ENCODE data around the gene LAPTM4A. TPM values are rescaled to one million over a fixed set of nuclear protein-coding genes. Genes with fewer than 3 reads are reported as not detected.
A peak's percentile ranks its signal among the peaks of the same experiment; 100 is the strongest.

LAPTM4A gene
- total and polyA plus RNA-seq, 9 donors = 171 to 427 (median 341) TPM

- peaks cover 32% of the 10 kb centered on the region for H3K36me3 ChIP-seq (ENCODE audit: control insufficient read depth, insufficient read depth, low read length)
- DNase-seq = no peak
- H3K4me3 ChIP-seq (ENCODE audit: low read length) = no peak overlapping the region
- 55% methylated on average over 2 of the region's 4 CpGs for WGBS (ENCODE audit: insufficient coverage)
- H3K4me1 ChIP-seq (ENCODE audit: control insufficient read depth, insufficient read depth, low read length) = no peaks in the 10 kb centered on the region
- peaks cover 6% of the 10 kb centered on the region for H3K9me3 ChIP-seq (replicated peaks; ENCODE audit: control insufficient read depth, low read depth, low read length)
- H3K27me3 ChIP-seq (ENCODE audit: control insufficient read depth, insufficient read depth, low read length) = no peaks in the 10 kb centered on the region
- no peak overlapping the region for H3K27ac ChIP-seq (ENCODE audit: low read length)
Observed at GRCh38 chr2:20027260-20027677, 24.2 kb downstream of the LAPTM4A start.

- H3K27ac ChIP-seq (ENCODE audit: low read length) = no peak overlapping the region
- no peak overlapping the region for H3K4me3 ChIP-seq (ENCODE audit: low read length)
- no peaks in the 10 kb centered on the region for H3K27me3 ChIP-seq (ENCODE audit: control insufficient read depth, insufficient read depth, low read length)
- DNase-seq = no peak
- peaks cover 12% of the 10 kb centered on the region for H3K9me3 ChIP-seq (replicated peaks; ENCODE audit: control insufficient read depth, low read depth, low read length)
- peaks cover 18% of the 10 kb centered on the region for H3K36me3 ChIP-seq (ENCODE audit: control insufficient read depth, insufficient read depth, low read length)
- WGBS (ENCODE audit: insufficient coverage) = no CpG with 5 or more reads among the region's 3 CpGs
- no peaks in the 10 kb centered on the region for H3K4me1 ChIP-seq (ENCODE audit: control insufficient read depth, insufficient read depth, low read length)
Observed at GRCh38 chr2:20025065-20025786, 26.2 kb downstream of the LAPTM4A start.

GRCh38 chr2:20023688-20024087 lies 27.7 kb downstream of the LAPTM4A start:
- H3K4me3 ChIP-seq (ENCODE audit: low read length) = no peak overlapping the region
- no peaks in the 10 kb centered on the region for H3K27me3 ChIP-seq (ENCODE audit: control insufficient read depth, insufficient read depth, low read length)
- DNase-seq = no peak
- H3K27ac ChIP-seq (ENCODE audit: low read length) = no peak overlapping the region
- peaks cover 11% of the 10 kb centered on the region for H3K36me3 ChIP-seq (ENCODE audit: control insufficient read depth, insufficient read depth, low read length)
- H3K9me3 ChIP-seq (replicated peaks; ENCODE audit: control insufficient read depth, low read depth, low read length) = peaks cover 8% of the 10 kb centered on the region
- no peaks in the 10 kb centered on the region for H3K4me1 ChIP-seq (ENCODE audit: control insufficient read depth, insufficient read depth, low read length)
- WGBS (ENCODE audit: insufficient coverage) = 94% methylated on average over 2 of the region's 4 CpGs

GRCh38 chr2:20021405-20022009 lies 29.9 kb downstream of the LAPTM4A start:
- Histone ChIP-seq H3K27me3 (ENCODE audit: control insufficient read depth, insufficient read depth, low read length) (no peaks in the 10 kb centered on the region), H3K9me3 (replicated peaks; ENCODE audit: control insufficient read depth, low read depth, low read length) (peaks cover 8% of the 10 kb centered on the region), H3K27ac (ENCODE audit: low read length) (no peak overlapping the region), H3K36me3 (ENCODE audit: control insufficient read depth, insufficient read depth, low read length) (no peaks in the 10 kb centered on the region), H3K4me1 (ENCODE audit: control insufficient read depth, insufficient read depth, low read length) (no peaks in the 10 kb centered on the region), H3K4me3 (ENCODE audit: low read length) (no peak overlapping the region)
- WGBS (ENCODE audit: insufficient coverage) = 91% methylated on average over 3 of the region's 3 CpGs
- no peak for DNase-seq

GRCh38 chr2:20019747-20020146 lies 31.7 kb downstream of the LAPTM4A start:
- peaks cover 8% of the 10 kb centered on the region for H3K9me3 ChIP-seq (replicated peaks; ENCODE audit: control insufficient read depth, low read depth, low read length)
- no peak overlapping the region for H3K27ac ChIP-seq (ENCODE audit: low read length)
- H3K36me3 ChIP-seq (ENCODE audit: control insufficient read depth, insufficient read depth, low read length) = no peaks in the 10 kb centered on the region
- no peak overlapping the region for H3K4me3 ChIP-seq (ENCODE audit: low read length)
- WGBS (ENCODE audit: insufficient coverage) = 91% methylated on average over 3 of the region's 4 CpGs
- no peaks in the 10 kb centered on the region for H3K4me1 ChIP-seq (ENCODE audit: control insufficient read depth, insufficient read depth, low read length)
- peak; percentile 16 for DNase-seq
- no peaks in the 10 kb centered on the region for H3K27me3 ChIP-seq (ENCODE audit: control insufficient read depth, insufficient read depth, low read length)

- no peak for DNase-seq
- Histone ChIP-seq H3K9me3 (replicated peaks; ENCODE audit: control insufficient read depth, low read depth, low read length) (peaks cover 11% of the 10 kb centered on the region), H3K36me3 (ENCODE audit: control insufficient read depth, insufficient read depth, low read length) (no peaks in the 10 kb centered on the region), H3K27ac (ENCODE audit: low read length) (no peak overlapping the region), H3K4me1 (ENCODE audit: control insufficient read depth, insufficient read depth, low read length) (no peaks in the 10 kb centered on the region), H3K4me3 (ENCODE audit: low read length) (no peak overlapping the region), H3K27me3 (ENCODE audit: control insufficient read depth, insufficient read depth, low read length) (no peaks in the 10 kb centered on the region)
- no CpG with 5 or more reads among the region's 2 CpGs for WGBS (ENCODE audit: insufficient coverage)
Observed at GRCh38 chr2:20018601-20019152, 32.8 kb downstream of the LAPTM4A start.

- H3K27me3 ChIP-seq (ENCODE audit: control insufficient read depth, insufficient read depth, low read length) = peaks cover 12% of the 10 kb centered on the region
- no peak overlapping the region for H3K27ac ChIP-seq (ENCODE audit: low read length)
- no peak for DNase-seq
- peaks cover 9% of the 10 kb centered on the region for H3K9me3 ChIP-seq (replicated peaks; ENCODE audit: control insufficient read depth, low read depth, low read length)
- H3K36me3 ChIP-seq (ENCODE audit: control insufficient read depth, insufficient read depth, low read length) = no peaks in the 10 kb centered on the region
- no peak overlapping the region for H3K4me3 ChIP-seq (ENCODE audit: low read length)
- peaks cover 11% of the 10 kb centered on the region for H3K4me1 ChIP-seq (ENCODE audit: control insufficient read depth, insufficient read depth, low read length)
Observed at GRCh38 chr2:20016346-20016745, 35.1 kb downstream of the LAPTM4A start.

GRCh38 chr2:20015482-20016083 lies 35.8 kb downstream of the LAPTM4A start:
- H3K27me3 ChIP-seq (ENCODE audit: control insufficient read depth, insufficient read depth, low read length) = peaks cover 15% of the 10 kb centered on the region
- WGBS (ENCODE audit: insufficient coverage) = 0% methylated on average over 1 of the region's 2 CpGs
- peaks cover 3% of the 10 kb centered on the region for H3K9me3 ChIP-seq (replicated peaks; ENCODE audit: control insufficient read depth, low read depth, low read length)
- no peaks in the 10 kb centered on the region for H3K36me3 ChIP-seq (ENCODE audit: control insufficient read depth, insufficient read depth, low read length)
- no peak overlapping the region for H3K4me3 ChIP-seq (ENCODE audit: low read length)
- peaks cover 11% of the 10 kb centered on the region for H3K4me1 ChIP-seq (ENCODE audit: control insufficient read depth, insufficient read depth, low read length)
- no peak overlapping the region for H3K27ac ChIP-seq (ENCODE audit: low read length)
- DNase-seq = peak; percentile 76

GRCh38 chr2:20013126-20013849 lies 38.1 kb downstream of the LAPTM4A start:
- Histone ChIP-seq H3K36me3 (ENCODE audit: control insufficient read depth, insufficient read depth, low read length) (no peaks in the 10 kb centered on the region), H3K4me1 (ENCODE audit: control insufficient read depth, insufficient read depth, low read length) (peaks cover 11% of the 10 kb centered on the region), H3K4me3 (ENCODE audit: low read length) (peak overlapping the region; percentile 43), H3K27me3 (ENCODE audit: control insufficient read depth, insufficient read depth, low read length) (peaks cover 17% of the 10 kb centered on the region), H3K27ac (ENCODE audit: low read length) (no peak overlapping the region), H3K9me3 (replicated peaks; ENCODE audit: control insufficient read depth, low read depth, low read length) (peaks cover 3% of the 10 kb centered on the region)
- 47% methylated on average over 9 of the region's 15 CpGs for WGBS (ENCODE audit: insufficient coverage)
- peak; percentile 7 for DNase-seq

All from muscle of leg (tissue), 11 donors.